SIG-M5 treated with dmso at 0.1 percent for 504 hours (cell line): ENCODE measurements around the gene KLHL9.

Source experiments
- DNase-seq: peaks from one replicate; lab custom pipeline; 2025; ENCODE audit not compliant: unreplicated experiment; lab: John Stamatoyannopoulos, UW

The KLHL9 gene

GRCh38 chr9:21317956-21318923 is 17.0 kb downstream of the KLHL9 start:
- DNase-seq = peak; percentile 34

- DNase-seq = no peak
Observed at GRCh38 chr9:21316860-21317259, 18.3 kb downstream of the KLHL9 start.

DNA sequence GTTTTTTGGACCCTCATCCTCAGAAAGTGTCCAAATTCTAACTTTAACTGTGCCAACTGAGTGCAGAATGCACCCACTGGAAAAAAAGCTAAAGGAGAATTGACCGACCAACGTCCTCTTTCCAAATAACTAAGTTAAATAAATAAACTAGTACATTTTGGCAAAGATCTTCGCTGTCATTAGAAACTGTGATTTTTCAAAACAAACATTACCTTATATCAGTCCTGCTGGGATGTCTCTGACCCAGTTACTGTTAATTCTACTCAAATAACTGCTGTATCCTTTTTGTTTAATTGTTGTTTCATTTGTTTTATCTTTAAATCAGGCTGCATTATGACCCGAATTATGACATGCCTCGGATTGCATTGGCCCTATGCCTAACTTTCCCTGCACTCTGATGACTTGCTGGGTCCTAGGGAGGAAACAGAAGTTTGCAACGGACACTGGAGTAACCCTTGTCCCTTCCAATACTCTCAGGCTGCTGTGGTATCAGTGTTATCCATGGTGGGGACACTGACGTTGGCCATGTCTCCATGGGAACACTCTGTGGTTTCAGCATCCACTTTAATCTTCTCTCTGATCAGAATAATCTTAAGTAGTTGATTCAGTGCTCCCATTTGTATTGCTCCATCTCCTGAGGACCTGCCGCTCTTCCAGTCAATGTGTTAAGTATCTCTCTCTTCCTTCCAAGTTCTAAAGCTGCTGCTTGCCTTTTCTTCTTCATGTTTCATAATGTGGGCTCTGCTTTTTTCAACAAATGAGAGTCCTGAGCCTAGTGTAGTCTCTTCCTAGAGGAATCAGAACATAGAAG is 19.0 kb downstream of the KLHL9 start:
- no peak for DNase-seq

GRCh38 chr9:21314152-21314551 is 21.1 kb downstream of the KLHL9 start:
- DNase-seq = no peak

- no peak for DNase-seq
Observed at GRCh38 chr9:21311889-21312288, 23.3 kb downstream of the KLHL9 start.

GRCh38 chr9:21305213-21305612 is 30.0 kb downstream of the KLHL9 start, which contains the start of gene IFNA5:
Gene IFNA5 (minus strand): TSS chr9:21305313. CDS start chr9:21305256, 57 bp downstream.
- DNase-seq = no peak

DNA sequence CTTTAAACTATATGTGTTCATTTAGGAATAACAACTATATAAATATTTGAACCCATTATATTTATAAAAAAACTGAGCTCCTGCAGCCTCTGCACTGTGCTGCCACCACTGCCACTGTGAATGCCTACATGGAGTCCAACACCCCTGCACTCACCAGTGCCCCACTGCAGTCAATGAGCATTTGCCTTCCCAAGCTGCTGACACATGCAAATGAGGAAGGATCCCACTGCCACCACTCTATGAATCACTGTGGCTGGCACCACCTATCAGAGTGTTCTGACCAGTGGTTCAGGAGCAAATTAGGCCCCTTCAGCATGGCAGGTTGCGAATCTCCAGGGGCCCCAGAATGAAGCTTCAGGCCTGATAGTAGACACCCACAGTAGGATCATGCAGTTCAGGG is 39.2 kb downstream of the KLHL9 start:
- no peak for DNase-seq

- DNase-seq = peak; percentile 53
Observed at GRCh38 chr9:21294904-21295538, 40.2 kb downstream of the KLHL9 start.

DNA sequence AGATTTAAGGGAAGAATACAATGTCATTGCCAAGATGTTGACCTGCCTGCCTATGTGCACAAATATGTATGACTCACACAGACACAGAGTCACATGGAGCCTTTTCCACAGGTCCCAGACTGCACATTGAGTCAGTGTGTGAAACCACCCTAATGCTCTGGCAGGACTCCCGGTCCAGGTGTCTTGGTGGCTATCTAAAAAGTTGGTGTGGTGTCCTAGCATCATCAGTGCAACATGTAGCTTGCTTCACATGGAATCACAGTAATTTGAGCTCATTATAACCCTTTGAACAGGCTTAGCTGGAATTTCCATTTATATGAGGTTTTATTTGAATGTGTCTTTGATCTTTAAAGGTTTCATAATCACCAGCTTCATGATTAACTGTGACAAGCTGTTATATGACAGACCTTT is 40.8 kb downstream of the KLHL9 start:
- DNase-seq = no peak

- no peak for DNase-seq
Observed at GRCh38 chr9:21289848-21290247, 45.4 kb downstream of the KLHL9 start.

DNA sequence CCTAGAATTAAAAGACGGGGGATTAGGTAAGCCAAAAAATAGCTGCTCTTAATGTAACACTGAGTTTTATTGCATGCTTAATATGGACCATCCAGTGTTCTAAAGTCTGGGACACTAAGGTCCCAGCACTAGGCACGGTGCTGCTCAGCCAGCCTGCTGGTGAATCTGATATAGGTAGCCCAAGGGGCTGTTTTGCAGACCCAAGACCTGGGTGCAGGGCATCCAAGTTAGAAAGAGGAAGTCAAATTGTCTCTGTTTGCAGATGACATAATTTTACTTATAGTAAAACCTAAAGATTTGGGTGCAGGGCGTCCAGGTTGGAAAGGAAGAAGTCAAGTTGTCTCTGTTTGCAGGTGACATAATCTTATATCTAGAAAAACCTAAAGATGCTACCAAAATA is 47.9 kb downstream of the KLHL9 start:
- DNase-seq = peak; percentile 3

- DNase-seq = peak; percentile 48
Observed at GRCh38 chr9:21286659-21287058, 48.5 kb downstream of the KLHL9 start.

DNA sequence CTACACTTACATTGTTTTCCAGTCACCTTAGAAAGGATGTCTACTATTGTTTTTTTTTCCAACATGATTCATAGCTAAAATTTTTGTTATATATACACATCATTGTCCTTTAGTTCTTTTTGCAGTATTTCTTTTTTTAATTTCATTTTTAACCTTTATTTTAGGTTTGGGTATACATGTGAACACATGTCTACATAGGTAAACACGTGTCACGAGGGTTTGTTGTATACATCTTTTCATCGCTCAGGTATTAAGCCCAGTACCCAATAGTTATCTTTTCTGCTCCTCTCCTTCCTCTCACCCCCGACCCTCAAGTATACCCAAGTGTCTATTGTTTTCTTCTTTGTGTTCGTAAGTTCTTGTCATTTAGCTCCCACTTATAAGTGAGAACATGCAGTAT is 49.1 kb downstream of the KLHL9 start:
- no peak for DNase-seq

DNA sequence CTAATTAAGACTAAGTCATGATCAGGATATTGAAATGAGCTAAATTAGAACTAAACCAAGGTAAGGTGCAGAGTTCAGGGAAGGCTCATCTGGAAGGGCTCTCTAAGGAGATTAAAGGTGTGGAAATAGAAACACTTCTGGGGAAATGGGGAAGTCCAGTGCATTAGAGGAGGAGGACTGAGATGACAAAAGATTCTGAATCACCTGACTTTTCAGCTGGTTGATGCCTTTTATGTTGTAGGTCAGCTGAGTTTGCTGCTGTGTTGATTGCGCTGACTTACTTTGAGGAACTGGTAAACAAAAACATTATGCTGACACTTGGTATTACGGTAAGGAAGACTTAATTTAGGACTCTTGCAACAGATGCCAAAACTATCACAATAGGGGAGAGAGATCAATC is 53.9 kb downstream of the KLHL9 start:
- DNase-seq = no peak
